Epithelial cell of esophagus (primary cell): Measurements from ENCODE around the gene KDR.

Source experiments
- DNase-seq: peaks from one replicate; pipeline ENCODE4 v3.0.0; 2010; ENCODE audit warnings: low read depth
- H3K4me3 ChIP-seq: 2 replicates; pipeline ENCODE4 v1.5.1; 2011; ENCODE audit warnings: mild to moderate bottlenecking, low read length, control low read depth
- TF ChIP-seq, protein P1 (sequence below): IDR thresholded peaks from 2 replicates; pipeline ENCODE4 v1.5.1; 2011; ENCODE audit warnings: low read depth, mild to moderate bottlenecking, low read length, control low read depth, inconsistent platforms; ENCODE audit not compliant: insufficient read depth; ENCODE audit errors: missing control alignments

Gene KDR

DNA sequence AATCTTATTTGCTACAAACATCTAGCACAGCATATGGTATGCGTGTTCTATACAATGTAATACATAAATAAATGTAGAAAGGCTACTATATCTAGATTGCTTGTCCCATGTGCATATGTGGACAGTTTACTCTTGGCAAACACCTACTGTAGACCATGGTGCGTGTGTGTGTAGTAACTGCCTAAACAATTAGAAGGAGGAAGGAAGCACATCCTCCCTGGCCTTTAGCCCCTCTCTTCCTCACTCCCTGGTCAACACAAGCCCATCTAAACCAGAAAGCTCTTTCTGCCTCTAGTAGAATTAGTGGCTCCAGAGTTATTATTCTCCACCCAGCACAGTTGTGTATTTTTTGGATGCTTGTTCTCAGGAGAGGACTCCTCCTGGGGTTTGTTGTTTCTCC lies 73.9 kb downstream of the KDR start:
- H3K4me3 ChIP-seq = no peak overlapping the region
- TF ChIP-seq, protein P1, sequence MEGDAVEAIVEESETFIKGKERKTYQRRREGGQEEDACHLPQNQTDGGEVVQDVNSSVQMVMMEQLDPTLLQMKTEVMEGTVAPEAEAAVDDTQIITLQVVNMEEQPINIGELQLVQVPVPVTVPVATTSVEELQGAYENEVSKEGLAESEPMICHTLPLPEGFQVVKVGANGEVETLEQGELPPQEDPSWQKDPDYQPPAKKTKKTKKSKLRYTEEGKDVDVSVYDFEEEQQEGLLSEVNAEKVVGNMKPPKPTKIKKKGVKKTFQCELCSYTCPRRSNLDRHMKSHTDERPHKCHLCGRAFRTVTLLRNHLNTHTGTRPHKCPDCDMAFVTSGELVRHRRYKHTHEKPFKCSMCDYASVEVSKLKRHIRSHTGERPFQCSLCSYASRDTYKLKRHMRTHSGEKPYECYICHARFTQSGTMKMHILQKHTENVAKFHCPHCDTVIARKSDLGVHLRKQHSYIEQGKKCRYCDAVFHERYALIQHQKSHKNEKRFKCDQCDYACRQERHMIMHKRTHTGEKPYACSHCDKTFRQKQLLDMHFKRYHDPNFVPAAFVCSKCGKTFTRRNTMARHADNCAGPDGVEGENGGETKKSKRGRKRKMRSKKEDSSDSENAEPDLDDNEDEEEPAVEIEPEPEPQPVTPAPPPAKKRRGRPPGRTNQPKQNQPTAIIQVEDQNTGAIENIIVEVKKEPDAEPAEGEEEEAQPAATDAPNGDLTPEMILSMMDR = no peak
- no peak for DNase-seq

GRCh38 chr4:55050418-55050950 lies 74.9 kb downstream of the KDR start:
- no peak overlapping the region for H3K4me3 ChIP-seq
- DNase-seq = no peak
- TF ChIP-seq, protein P1 = no peak

DNA sequence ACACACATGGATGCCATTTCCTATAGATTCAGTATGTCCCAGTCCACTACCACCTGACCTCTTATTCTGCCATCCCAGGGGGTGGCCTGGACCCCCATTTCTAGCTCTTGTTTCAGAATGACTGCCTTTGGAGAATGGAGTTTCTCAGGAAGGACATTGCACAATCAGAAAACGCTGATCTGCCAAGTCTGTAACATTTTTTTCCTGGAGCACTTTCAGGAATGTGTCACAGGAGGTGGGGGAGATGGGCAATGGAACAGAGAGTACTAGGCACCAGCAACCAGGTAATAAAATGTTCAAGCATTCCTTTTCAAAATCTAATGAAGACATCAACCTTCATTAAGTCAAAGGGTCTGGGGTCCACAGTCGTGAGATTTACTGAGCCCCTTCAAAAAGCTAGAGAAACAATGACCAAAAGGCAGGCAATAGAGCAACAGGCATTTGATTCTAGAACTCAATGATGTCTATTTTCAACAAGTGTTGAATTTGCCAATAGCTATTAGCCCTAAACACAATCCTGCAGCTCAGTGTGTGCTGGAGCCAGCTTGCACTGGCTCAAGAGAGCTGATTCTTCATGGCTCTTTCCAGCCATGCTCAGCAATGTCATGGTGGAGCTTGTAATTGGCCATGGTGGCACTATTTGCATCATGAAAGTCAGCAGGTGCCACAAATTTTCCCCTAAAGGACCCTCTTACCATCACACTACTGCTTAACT lies 87.1 kb downstream of the KDR start:
- peak; percentile 64 for DNase-seq

GRCh38 chr4:55037728-55038127 lies 87.7 kb downstream of the KDR start:
- H3K4me3 ChIP-seq = no peak overlapping the region
- no peak for DNase-seq
- TF ChIP-seq, protein P1 = no peak

More for the DNA sequence above, 87.1 kb downstream of the KDR start:
- H3K4me3 ChIP-seq = no peak overlapping the region
- TF ChIP-seq, protein P1 = no peak

- no peak for DNase-seq
- TF ChIP-seq, protein P1 = no peak
- H3K4me3 ChIP-seq = no peak overlapping the region
Measured at GRCh38 chr4:55036405-55036804, 89.0 kb downstream of the KDR start.

GRCh38 chr4:55035892-55036291 lies 89.5 kb downstream of the KDR start:
- H3K4me3 ChIP-seq = no peak overlapping the region
- TF ChIP-seq, protein P1 = no peak
- no peak for DNase-seq

DNA sequence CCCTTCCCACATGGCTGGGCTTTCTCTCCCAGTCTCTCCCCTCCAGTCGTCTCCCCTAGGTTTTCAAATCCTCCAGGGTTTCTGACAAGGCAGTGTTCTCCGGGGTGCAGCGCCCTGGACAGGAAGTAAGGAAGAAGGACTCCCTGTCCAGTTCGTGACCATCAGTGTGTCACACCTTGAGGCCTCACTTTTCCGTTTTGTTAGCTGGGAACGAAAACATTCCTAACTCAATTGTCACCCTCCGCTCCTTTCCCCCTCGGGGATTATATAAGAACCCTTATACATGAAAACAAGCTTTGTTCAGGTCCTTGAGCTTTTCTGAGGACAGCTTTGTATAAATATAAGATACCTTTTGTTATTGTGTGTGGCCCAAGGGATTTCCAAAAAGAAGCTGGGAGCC lies 92.1 kb downstream of the KDR start:
- TF ChIP-seq, protein P1 = no peak
- no peak overlapping the region for H3K4me3 ChIP-seq
- peak; percentile 63 for DNase-seq
